ENCODE data around the gene ZNF44. TPM values are rescaled to one million over a fixed set of nuclear protein-coding genes. Genes with fewer than 3 reads are reported as not detected.

ZNF44 gene
- total RNA-seq, 1 experiment from 2014 or later, result 0.32 TPM

DNA sequence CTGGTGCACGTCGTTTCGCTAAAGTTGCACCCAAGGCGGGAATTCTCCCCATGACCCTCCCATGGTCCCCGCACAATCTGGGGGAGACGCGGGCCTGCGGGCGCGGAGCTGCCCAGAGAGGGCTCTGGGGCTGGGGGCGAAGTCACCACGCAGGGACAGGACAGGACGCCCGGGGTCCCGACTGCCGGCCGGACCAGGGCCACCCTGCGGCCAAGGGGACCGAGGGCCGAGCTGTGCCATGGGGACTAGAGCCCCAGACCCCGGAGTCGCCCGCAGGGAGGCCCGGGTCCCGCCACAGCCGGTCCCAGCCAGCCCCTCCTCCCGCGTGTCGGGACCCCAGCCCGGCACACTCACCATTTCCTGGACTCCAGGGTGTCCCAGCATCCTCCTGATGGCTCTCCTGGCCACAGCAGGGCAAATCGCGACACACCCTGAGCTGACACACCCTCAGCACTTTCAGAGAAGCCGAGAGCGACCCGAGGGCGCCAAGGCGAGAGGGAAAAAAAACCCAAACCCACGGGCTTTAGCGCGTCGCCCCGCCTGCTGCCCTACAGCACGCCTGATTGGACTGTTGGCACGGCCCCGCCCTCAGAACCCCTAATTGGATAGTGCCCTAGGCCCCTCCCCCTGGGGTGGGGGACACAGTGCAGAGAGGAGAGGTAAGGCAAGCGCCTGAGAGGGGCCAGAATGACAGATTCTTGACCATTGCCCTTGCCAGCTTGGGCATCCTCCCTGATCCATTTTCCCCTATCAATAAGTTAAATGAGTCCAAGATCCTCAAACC, 28.6 kb downstream of the ZNF44 start:
- DNase-seq (ENCODE audit: extremely low read depth, low read depth), result no peak

DNA sequence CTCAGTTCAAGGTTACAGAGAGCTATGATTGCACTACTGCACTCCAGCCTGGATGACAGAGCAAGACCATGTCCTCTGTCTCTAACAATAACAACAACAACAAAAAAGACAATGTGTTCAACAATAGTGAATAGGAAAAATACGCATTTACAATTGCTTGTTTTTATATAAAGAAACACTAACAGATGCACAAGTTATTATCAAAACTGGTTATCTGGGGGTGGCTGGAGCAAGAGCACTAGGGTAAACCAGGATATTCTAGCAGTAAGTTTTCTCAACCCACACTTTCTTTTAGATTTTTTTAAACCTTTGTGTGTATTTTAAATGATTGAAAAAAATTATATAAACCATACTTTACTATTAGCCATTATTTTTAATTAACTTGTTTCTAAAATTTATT, 33.1 kb downstream of the ZNF44 start:
- no peak for DNase-seq (ENCODE audit: extremely low read depth, low read depth)

DNA sequence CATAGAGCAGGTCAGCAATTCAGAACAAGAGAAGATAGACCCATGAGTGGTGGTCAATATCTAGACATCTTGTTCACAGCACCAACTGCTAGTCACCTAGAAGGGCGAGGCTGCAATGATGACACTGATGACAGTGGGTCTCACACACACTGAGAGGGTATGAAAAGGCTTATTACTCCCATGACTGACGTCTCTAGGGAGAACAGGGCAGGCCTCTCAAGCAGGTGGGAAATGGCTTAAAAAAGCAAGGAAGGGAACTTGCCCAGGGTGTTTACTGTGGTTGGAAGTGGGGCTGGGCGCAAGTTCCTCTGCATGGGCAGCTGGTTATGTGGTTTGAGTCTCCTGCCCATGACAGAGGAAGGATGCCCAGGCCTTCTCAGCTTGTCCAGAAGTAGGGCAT, 33.8 kb downstream of the ZNF44 start:
- no peak for DNase-seq (ENCODE audit: extremely low read depth, low read depth)

GRCh38 chr19:12260236-12260635, 34.4 kb downstream of the ZNF44 start:
- DNase-seq (ENCODE audit: extremely low read depth, low read depth), result no peak

- no peak for DNase-seq (ENCODE audit: extremely low read depth, low read depth)
These were observed 39.3 kb downstream of the ZNF44 start for GRCh38 chr19:12255372-12255771.

DNA sequence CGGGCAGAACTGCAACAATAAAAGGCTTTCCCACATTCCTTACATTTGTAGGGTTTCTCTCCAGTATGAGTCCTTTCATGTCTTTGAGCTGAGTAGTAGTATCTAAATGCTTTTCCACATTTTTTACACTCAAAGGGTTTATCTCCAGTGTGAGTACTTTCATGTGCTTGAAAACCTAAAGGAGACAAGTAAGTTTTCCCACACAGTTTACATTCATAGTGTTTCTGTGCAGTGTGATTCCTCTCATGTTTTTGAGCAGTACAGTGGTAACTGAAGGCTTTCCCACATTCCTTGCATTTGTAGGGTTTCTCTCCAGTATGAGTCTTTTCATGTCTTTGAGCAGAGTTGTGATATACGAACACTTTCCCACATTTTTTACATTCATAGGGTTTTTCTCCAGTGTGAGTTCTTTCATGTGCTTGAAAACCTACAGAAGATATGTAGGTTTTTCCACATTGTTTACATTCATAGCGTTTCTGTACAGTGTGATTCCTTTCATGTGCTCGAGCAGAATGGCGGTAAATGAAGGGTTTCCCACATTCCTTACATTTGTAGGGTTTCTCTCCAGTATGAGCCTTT, 47.0 kb downstream of the ZNF44 start:
- no peak for DNase-seq (ENCODE audit: extremely low read depth, low read depth)

DNA sequence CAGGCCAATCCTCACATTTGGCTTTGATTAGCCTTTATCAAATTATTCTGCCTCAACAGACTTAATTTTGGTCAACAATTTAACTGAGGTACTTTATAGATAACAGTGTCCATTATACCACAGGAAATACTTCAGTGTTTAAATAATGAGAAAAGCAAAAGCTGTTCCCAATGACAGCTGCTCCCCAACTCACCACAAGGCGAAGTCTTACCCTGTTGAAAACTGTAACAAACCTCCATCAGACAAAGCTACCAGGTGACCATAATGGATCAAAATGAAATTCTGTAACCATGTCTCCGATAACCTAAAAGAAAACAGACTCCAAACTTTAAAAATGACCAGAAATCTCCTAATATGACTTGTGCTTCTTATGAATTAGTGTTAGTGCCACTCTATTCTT, 50.3 kb downstream of the ZNF44 start:
- DNase-seq (ENCODE audit: extremely low read depth, low read depth), result no peak

DNA sequence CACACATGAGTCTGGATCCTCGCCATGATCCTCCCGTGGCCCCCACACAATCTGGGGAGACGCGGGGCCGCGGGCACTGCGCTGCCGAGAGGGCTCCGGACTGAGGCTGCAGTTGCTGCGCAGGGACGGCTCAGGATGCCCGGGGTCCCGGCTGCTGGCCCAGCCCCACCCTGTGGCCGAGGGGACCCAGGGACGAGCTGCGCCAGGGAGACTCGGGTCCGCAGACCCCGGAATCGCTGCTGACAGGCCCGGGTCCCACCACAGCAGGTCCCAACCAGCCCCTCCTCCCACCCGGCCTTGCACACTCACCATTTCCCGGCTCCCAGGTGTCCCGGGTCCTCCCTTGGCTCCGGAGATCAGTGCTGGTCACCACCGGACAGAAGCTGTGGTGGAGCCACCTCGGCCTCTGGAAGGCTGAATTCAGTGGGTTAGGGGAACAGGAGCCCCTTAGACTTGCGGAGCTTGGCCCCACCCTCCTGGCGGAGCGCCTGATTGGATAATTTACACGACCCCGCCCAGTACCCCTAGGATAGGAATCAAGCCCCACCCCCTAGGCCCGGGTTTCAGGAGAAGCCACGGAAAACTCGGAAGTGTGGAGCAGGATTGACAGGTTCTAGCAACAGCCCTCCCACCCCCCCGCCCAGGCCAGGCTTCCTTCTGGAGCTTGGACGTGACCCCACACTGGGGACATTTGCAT, 57.4 kb downstream of the ZNF44 start:
- DNase-seq (ENCODE audit: extremely low read depth, low read depth), result no peak

GRCh38 chr19:12232961-12233360, 61.7 kb downstream of the ZNF44 start:
- DNase-seq (ENCODE audit: extremely low read depth, low read depth), result no peak

DNA sequence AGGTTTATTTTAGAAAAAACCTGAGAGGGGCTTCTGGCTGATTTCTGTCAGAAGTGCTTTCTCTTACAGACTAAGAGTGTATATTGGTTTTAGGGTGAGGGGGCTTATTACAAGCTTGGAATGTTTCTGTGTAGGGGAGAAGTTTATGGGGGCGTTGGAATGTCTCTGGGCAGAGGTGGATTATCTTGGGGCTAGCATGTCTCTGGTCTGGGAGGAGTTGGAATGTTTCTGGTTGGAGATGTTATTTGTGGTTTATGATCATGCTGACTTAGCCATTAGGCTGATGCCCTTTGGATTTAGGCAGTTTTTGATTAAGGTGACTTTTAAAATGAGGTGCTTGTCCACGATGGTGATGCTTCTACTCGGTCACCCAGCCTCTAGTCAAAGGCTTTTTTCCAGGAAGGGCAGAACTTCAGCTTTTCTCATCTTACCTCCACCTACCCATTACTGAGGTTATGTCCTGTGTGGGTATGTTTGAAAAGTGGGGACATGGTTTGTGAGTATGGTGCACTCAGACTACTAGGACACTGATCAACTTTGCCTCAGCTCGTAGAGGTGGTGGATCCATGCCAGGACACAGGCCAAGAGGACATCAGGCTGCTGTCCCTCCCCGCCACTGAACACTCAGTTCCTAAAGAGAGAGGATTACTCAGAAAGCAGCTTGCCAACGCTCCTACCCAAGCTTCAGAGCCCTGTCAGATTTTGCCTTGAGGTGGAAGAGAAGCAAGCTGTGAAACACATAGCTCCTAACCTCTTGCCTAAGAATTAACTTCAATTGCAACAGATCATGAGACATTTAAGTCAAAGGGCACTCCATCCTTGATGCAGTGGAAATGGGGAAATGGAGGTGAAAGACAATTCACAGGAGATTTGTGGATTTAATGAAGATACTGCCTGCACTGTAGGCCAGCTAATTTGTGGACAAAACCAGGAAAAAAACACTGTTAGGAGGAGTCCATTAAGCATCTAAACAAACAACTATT, 63.6 kb downstream of the ZNF44 start:
- no peak for DNase-seq (ENCODE audit: extremely low read depth, low read depth)

GRCh38 chr19:12229990-12230389, 64.7 kb downstream of the ZNF44 start:
- DNase-seq (ENCODE audit: extremely low read depth, low read depth), result no peak

- DNase-seq (ENCODE audit: extremely low read depth, low read depth), result no peak
These were observed 70.0 kb downstream of the ZNF44 start for GRCh38 chr19:12224676-12225075.

GRCh38 chr19:12222980-12223630, 71.6 kb downstream of the ZNF44 start:
- no peak for DNase-seq (ENCODE audit: extremely low read depth, low read depth)

Other genes with a start within 250 kb of the ZNF44 start
- gene ZNF878, start 241.9 kb downstream of the ZNF44 start, total RNA-seq (2014; rRNA removed; shearing (Covaris generic)), result not detected in 2 replicates
- gene ZNF844, start 230.2 kb downstream of the ZNF44 start, total RNA-seq (2014; rRNA removed; shearing (Covaris generic)), result not detected in 2 replicates
- 0.75 and 1.7 TPM in 2 replicates for gene ZNF20, start 154.5 kb downstream of the ZNF44 start, total RNA-seq (2014; rRNA removed; shearing (Covaris generic))
- gene ZNF625, start 138.1 kb downstream of the ZNF44 start, total RNA-seq (2014; rRNA removed; shearing (Covaris generic)), result not detected in 2 replicates
- gene ZNF136, start 131.8 kb downstream of the ZNF44 start, total RNA-seq (2014; rRNA removed; shearing (Covaris generic)), result 3.7 and 3.9 TPM in 2 replicates
- gene ZNF563, start 38.8 kb upstream of the ZNF44 start, total RNA-seq (2014; rRNA removed; shearing (Covaris generic)), result not detected in 2 replicates
- gene ZNF442, start 70.8 kb upstream of the ZNF44 start, total RNA-seq (2014; rRNA removed; shearing (Covaris generic)), result not detected in 2 replicates
- 1.6 and 2.5 TPM in 2 replicates for gene ZNF799, start 106.4 kb upstream of the ZNF44 start, total RNA-seq (2014; rRNA removed; shearing (Covaris generic))
- 1.1 and 1.4 TPM in 2 replicates for gene ZNF443, start 146.1 kb upstream of the ZNF44 start, total RNA-seq (2014; rRNA removed; shearing (Covaris generic))
- gene ZNF709, start 189.9 kb upstream of the ZNF44 start, total RNA-seq (2014; rRNA removed; shearing (Covaris generic)), result 0.15 TPM in 1 of 2 replicates, not detected in the other